ENCODE data around the gene TBX1. TPM values are rescaled to one million over a fixed set of nuclear protein-coding genes. Genes with fewer than 3 reads are reported as not detected.

Gene TBX1
- total RNA-seq, 4 donors from 2014 or later, result 0.65 to 2.7 TPM; not detected in 2

GRCh38 chr22:19796160-19796559, 35.6 kb downstream of the TBX1 start:
- DNase-seq (ENCODE audit: low spot score) (no peak), ATAC-seq (ENCODE audit: low FRiP score) (no peak)
- TF ChIP-seq, protein P1, sequence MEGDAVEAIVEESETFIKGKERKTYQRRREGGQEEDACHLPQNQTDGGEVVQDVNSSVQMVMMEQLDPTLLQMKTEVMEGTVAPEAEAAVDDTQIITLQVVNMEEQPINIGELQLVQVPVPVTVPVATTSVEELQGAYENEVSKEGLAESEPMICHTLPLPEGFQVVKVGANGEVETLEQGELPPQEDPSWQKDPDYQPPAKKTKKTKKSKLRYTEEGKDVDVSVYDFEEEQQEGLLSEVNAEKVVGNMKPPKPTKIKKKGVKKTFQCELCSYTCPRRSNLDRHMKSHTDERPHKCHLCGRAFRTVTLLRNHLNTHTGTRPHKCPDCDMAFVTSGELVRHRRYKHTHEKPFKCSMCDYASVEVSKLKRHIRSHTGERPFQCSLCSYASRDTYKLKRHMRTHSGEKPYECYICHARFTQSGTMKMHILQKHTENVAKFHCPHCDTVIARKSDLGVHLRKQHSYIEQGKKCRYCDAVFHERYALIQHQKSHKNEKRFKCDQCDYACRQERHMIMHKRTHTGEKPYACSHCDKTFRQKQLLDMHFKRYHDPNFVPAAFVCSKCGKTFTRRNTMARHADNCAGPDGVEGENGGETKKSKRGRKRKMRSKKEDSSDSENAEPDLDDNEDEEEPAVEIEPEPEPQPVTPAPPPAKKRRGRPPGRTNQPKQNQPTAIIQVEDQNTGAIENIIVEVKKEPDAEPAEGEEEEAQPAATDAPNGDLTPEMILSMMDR (IDR thresholded peaks at IDR 0.05), result no peak

- TF ChIP-seq, protein P1 (IDR thresholded peaks at IDR 0.05), result no peak
- no peak for DNase-seq (ENCODE audit: low spot score)
- ATAC-seq (ENCODE audit: low FRiP score), result no peak
These were observed 36.8 kb downstream of the TBX1 start for GRCh38 chr22:19797086-19798002.

DNA sequence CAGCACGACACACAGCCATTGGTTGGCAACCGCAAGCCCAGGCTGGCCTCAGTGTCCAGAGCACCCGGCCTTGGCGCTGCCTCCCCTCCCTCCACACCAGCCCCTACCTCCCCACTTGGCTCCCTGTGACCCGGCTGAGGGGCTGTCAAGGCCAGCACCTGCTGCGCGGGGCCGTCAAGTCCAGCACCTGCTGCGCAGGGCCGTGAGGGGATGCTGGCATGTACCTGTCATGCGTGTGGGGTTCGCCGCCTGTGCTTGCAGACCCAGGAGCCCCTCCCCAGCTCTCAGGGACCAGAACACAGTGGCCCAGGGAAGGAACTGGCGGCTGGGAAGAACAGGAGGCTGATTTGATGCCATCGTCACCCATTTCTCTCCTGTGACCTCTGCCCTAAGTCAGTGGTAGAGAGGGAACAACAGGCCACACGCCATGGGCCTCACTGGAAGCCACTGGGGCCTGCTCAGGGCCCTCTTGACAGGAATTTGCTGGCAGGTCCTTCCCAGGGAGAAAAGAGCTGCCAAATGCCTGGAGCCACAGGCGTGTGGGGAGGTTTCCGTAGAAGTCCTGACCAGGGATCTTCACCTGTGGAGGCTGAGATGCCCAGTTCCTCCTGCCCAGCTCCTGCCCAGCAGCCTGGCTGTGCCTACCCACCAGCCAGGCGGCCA, 37.6 kb downstream of the TBX1 start:
- ATAC-seq (ENCODE audit: low FRiP score), result no peak

DNA sequence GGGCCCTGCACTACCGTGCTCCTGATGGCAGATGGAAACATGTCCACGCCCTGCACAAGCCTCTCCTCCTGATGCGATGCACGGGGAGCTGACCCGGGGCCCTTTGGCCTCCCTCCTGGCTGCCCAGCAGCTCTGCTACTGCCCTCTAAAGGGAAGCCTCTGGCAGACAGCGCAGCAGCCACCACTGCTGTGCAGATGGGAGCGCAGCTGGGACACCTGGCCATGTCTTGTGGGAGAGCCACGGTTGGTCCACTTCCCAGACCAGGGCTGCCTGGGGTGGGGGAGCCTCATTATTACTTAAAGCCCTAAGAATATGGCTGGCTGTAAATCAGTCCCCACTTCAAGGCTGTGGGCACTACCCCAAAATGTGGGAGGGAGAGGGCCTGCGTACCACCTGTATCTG, 38.3 kb downstream of the TBX1 start:
- TF ChIP-seq, protein P1 (IDR thresholded peaks at IDR 0.05), result no peak
- no peak for ATAC-seq (ENCODE audit: low FRiP score)
- DNase-seq (ENCODE audit: low spot score), result no peak

More for the DNA sequence above, 37.6 kb downstream of the TBX1 start:
- no peak for DNase-seq (ENCODE audit: low spot score)
- TF ChIP-seq, protein P1 (IDR thresholded peaks at IDR 0.05), result no peak

GRCh38 chr22:19799322-19800190, 39.0 kb downstream of the TBX1 start:
- ATAC-seq (ENCODE audit: low FRiP score), result no peak
- TF ChIP-seq, protein P1 (IDR thresholded peaks at IDR 0.05), result no peak
- no peak for DNase-seq (ENCODE audit: low spot score)

DNA sequence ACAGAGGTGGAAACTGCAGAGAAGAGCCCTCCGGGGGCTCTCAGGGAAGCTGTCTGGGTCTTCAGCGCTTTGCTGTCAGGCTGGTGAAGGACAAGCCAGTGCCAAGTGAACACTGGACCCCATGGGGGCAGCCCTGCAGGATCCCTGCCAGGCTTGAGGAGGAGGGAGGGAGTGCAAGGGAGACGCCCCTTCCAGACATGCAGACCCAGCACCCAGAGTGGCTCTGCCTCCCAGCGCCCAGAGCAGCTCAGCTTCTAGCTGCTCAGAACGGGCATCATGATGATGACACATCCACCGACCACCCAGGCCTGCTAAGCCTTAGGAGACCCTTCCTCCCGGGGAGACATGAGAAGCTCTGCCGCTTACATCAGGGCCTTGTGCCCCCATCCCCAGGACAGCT, 39.7 kb downstream of the TBX1 start:
- ATAC-seq (ENCODE audit: low FRiP score) (no peak), DNase-seq (ENCODE audit: low spot score) (no peak)
- TF ChIP-seq, protein P1 (IDR thresholded peaks at IDR 0.05), result no peak

All from omental fat pad (tissue), 4 donors.